Stimulated activated CD8-positive, alpha-beta memory T cell treated with anti-CD3 and anti-CD28 coated beads, Interleukin-4, amount 100 ng/mL, for 24 hours (primary cell): ENCODE results near the gene BSND.

Experiments used
- DNase-seq: peaks from one replicate; pipeline ENCODE4 v3.0.0-alpha.2; 2020; ENCODE audit warnings: low read depth

BSND gene

GRCh38 chr1:55048453-55049270 lies 49.9 kb downstream of the BSND start:
- no peak for DNase-seq

GRCh38 chr1:55049271-55049913 lies 50.7 kb downstream of the BSND start:
- DNase-seq: no peak

GRCh38 chr1:55049914-55050278 lies 51.2 kb downstream of the BSND start:
- no peak for DNase-seq

- no peak for DNase-seq
Measured at GRCh38 chr1:55050283-55050682, 51.5 kb downstream of the BSND start.

- DNase-seq: no peak
Measured at GRCh38 chr1:55051169-55051568, 52.4 kb downstream of the BSND start.

GRCh38 chr1:55051621-55052020 lies 52.9 kb downstream of the BSND start:
- no peak for DNase-seq

GRCh38 chr1:55052221-55053142 lies 53.7 kb downstream of the BSND start:
- no peak for DNase-seq

GRCh38 chr1:55053265-55053954 lies 54.7 kb downstream of the BSND start:
- no peak for DNase-seq

- DNase-seq: no peak
Measured at GRCh38 chr1:55054396-55054795, 55.7 kb downstream of the BSND start.

- no peak for DNase-seq
Measured at GRCh38 chr1:55055084-55055882, 56.5 kb downstream of the BSND start.

GRCh38 chr1:55055951-55056631 lies 57.4 kb downstream of the BSND start:
- DNase-seq: no peak

GRCh38 chr1:55056632-55056992 lies 57.9 kb downstream of the BSND start:
- DNase-seq: no peak

- DNase-seq: no peak
Measured at GRCh38 chr1:55057270-55057955, 58.7 kb downstream of the BSND start.

GRCh38 chr1:55057956-55058298 lies 59.2 kb downstream of the BSND start:
- DNase-seq: no peak

GRCh38 chr1:55059302-55060132 lies 60.8 kb downstream of the BSND start:
- DNase-seq: no peak

- DNase-seq: no peak
Measured at GRCh38 chr1:55060133-55060999, 61.6 kb downstream of the BSND start.

GRCh38 chr1:55061000-55061705 lies 62.4 kb downstream of the BSND start:
- no peak for DNase-seq
